AG04450 (cell line): ENCODE results near the gene SLC35E2B. TPM values are rescaled to one million over a fixed set of nuclear protein-coding genes. Genes with fewer than 3 reads are reported as not detected.

Experiments
- CTCF ChIA-PET: fragments of 300-600, 350-600 bp; formaldehyde crosslinking; extraction: SDS; loops from one replicate; lab custom pipeline; 2022; ENCODE audit warnings: antibody characterized with exemption, inconsistent platforms; lab: Charles Lee
- POLR2A ChIA-PET: fragments of 350-600 bp; formaldehyde crosslinking; extraction: SDS; loops from one replicate; lab custom pipeline; 2021; ENCODE audit warnings: antibody characterized with exemption, inconsistent platforms; lab: Yijun Ruan, JAX
- DNase-seq: peaks from one replicate; pipeline ENCODE4 v3.0.0-alpha.2; 2011; ENCODE audit warnings: low read depth, low spot score
- H3K27ac ChIP-seq: one replicate; pipeline ENCODE4 v1.5.1; 2012; ENCODE audit warnings: low read depth, low read length, control low read depth
- H3K27me3 ChIP-seq: one replicate; pipeline ENCODE4 v1.6.0; 2012; ENCODE audit warnings: low read length; ENCODE audit not compliant: control insufficient read depth, insufficient read depth
- H3K4me3 ChIP-seq: 2 replicates; pipeline ENCODE4 v1.5.1; 2011; ENCODE audit warnings: mild to moderate bottlenecking, low read depth, low read length, control low read depth
- H3K9me3 ChIP-seq: 2 replicates; pipeline ENCODE4 v1.5.1; 2012; ENCODE audit warnings: low read length; ENCODE audit not compliant: control insufficient read depth, insufficient read depth
- polyA plus RNA-seq: library from polyadenylated mRNA; depleted of rRNA; stranded (reverse); fragments of >200 nt; gene quantifications from 2 replicates; pipeline ENCODE4 v1.2.3, GENCODE V29; 2011
- TF ChIP-seq, protein P1 (sequence below): IDR thresholded peaks from 2 replicates; pipeline ENCODE4 v1.5.1; 2011; ENCODE audit warnings: low read depth, low read length, control low read depth, inconsistent platforms

Gene SLC35E2B
- polyA plus RNA-seq, 1 experiment: 30.5 TPM

- CTCF ChIA-PET: no interaction called here
- H3K27me3 ChIP-seq: no peaks in the 10 kb centered on the region
- no peak overlapping the region for H3K27ac ChIP-seq
- POLR2A ChIA-PET: interaction anchor here (0.5 kb wide), 1 partner anchor 254 kb away, joined by 7 read pairs; no protein-coding TSS in a partner anchor
- H3K9me3 ChIP-seq: no peaks in the 10 kb centered on the region; the same call in 1 of the 2 replicates
- DNase-seq: no peak
- no peak overlapping the region for H3K4me3 ChIP-seq
- TF ChIP-seq, protein P1, sequence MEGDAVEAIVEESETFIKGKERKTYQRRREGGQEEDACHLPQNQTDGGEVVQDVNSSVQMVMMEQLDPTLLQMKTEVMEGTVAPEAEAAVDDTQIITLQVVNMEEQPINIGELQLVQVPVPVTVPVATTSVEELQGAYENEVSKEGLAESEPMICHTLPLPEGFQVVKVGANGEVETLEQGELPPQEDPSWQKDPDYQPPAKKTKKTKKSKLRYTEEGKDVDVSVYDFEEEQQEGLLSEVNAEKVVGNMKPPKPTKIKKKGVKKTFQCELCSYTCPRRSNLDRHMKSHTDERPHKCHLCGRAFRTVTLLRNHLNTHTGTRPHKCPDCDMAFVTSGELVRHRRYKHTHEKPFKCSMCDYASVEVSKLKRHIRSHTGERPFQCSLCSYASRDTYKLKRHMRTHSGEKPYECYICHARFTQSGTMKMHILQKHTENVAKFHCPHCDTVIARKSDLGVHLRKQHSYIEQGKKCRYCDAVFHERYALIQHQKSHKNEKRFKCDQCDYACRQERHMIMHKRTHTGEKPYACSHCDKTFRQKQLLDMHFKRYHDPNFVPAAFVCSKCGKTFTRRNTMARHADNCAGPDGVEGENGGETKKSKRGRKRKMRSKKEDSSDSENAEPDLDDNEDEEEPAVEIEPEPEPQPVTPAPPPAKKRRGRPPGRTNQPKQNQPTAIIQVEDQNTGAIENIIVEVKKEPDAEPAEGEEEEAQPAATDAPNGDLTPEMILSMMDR: no peak
Measured at GRCh38 chr1:1623631-1624442, 68.8 kb downstream of the SLC35E2B start.

GRCh38 chr1:1623181-1623630 is 69.4 kb downstream of the SLC35E2B start:
- no peak for DNase-seq
- ChIA-PET POLR2A (no interaction called here), CTCF (no interaction called here)
- Histone ChIP-seq H3K27ac (no peak overlapping the region), H3K27me3 (no peaks in the 10 kb centered on the region), H3K9me3 (no peaks in the 10 kb centered on the region; the same call in 1 of the 2 replicates), H3K4me3 (no peak overlapping the region)
- TF ChIP-seq, protein P1: no peak

- Histone ChIP-seq H3K9me3 (no peaks in the 10 kb centered on the region; the same call in 1 of the 2 replicates), H3K27ac (no peak overlapping the region), H3K4me3 (no peak overlapping the region), H3K27me3 (no peaks in the 10 kb centered on the region)
- no peak for DNase-seq
- CTCF ChIA-PET: no interaction called here
- POLR2A ChIA-PET: no interaction called here
- TF ChIP-seq, protein P1: no peak
Measured at GRCh38 chr1:1622788-1623094, 69.9 kb downstream of the SLC35E2B start.

- TF ChIP-seq, protein P1: no peak
- Histone ChIP-seq H3K9me3 (no peaks in the 10 kb centered on the region; the same call in 1 of the 2 replicates), H3K4me3 (no peak overlapping the region), H3K27ac (no peak overlapping the region), H3K27me3 (no peaks in the 10 kb centered on the region)
- CTCF ChIA-PET: no interaction called here
- POLR2A ChIA-PET: no interaction called here
- no peak for DNase-seq
Measured at GRCh38 chr1:1622010-1622787, 70.4 kb downstream of the SLC35E2B start.
